ENCODE measurements around the gene DBNDD1. TPM values are rescaled to one million over a fixed set of nuclear protein-coding genes. Genes with fewer than 3 reads are reported as not detected.

DBNDD1 gene
- total and polyA plus RNA-seq, 4 donors, result 0.09 to 1.5 (median 0.82) TPM

DNA sequence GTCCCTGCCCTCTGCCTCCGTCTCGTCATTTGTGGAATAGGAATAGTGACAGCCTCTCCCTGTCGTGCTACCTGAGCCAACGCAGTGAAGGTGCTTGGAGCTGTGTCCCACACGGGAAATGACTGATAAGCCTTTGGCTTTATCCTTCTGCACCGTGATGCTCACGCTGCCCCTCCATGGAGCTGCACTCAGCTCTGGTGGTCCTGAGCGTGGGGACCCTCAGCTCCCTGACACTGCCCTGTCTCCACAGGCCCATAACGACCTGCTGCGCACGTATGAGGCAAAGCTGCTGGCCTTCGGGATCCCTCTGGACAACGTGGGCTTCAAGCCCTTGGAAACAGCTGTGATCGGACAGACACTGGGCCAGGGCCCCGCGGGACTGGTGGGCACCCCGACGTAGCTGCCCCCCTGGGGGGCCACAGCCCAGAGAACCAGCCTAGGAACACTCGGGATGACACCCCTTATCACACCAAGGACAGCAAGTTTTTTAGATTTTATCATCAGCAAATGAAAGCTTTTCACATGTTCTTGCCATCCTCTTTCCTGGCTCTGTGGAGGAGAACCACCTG lies 23.8 kb upstream of the DBNDD1 start:
- Histone ChIP-seq H3K27me3 (ENCODE audit: control insufficient read depth in 4 of 4, insufficient read depth in 4 of 4, low read length in 3 of 4) (no peaks in the 10 kb centered on the region), H3K36me3 (ENCODE audit: control insufficient read depth in 4 of 4, insufficient read depth in 3 of 4, low read depth in 1 of 4, low read length in 3 of 4) (peaks cover 0 to 46% (median 8%) of the 10 kb centered on the region in 4 donors), H3K9me3 (ENCODE audit: control insufficient read depth in 4 of 4, low read length in 3 of 4) (no peaks in the 10 kb centered on the region), H3K9ac (ENCODE audit: low read depth in 1 of 2, low read length in 2 of 2) (no peak overlapping the region), H3K27ac (ENCODE audit: low read depth in 1 of 2, low read length in 2 of 2) (no peak overlapping the region), H3K4me3 (ENCODE audit: low read depth in 1 of 3, low read length in 3 of 3) (no peak overlapping the region), H3K4me1 (ENCODE audit: control insufficient read depth in 4 of 4, insufficient read depth in 4 of 4, low read length in 3 of 4) (peaks cover 0 to 17% (median 8%) of the 10 kb centered on the region in 4 donors)
- TF ChIP-seq ZBTB33 (IDR thresholded peaks at IDR 0.05) (no peak), FOXA1 (IDR thresholded peaks at IDR 0.05) (no peak), FOXA2 (IDR thresholded peaks at IDR 0.05) (no peak), TAF1 (conservative IDR thresholded peaks at IDR 0.05) (no peak), EGR1 (IDR thresholded peaks at IDR 0.05; ENCODE audit: low read depth in 2 of 2) (no peak), HNF4A (conservative IDR thresholded peaks at IDR 0.05) (no peak), GABPA (IDR thresholded peaks at IDR 0.05 in 1 of 2, conservative IDR thresholded peaks at IDR 0.05 in 1 of 2) (no peak), SP1 (IDR thresholded peaks at IDR 0.05) (no peak), JUND (IDR thresholded peaks at IDR 0.05) (no peak), NR2F2 (IDR thresholded peaks at IDR 0.05) (no peak), HNF4G (IDR thresholded peaks at IDR 0.05) (no peak), RXRA (IDR thresholded peaks at IDR 0.05) (no peak)
- TF ChIP-seq, protein P1, sequence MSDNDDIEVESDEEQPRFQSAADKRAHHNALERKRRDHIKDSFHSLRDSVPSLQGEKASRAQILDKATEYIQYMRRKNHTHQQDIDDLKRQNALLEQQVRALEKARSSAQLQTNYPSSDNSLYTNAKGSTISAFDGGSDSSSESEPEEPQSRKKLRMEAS (IDR thresholded peaks at IDR 0.05), result no peak
- TF ChIP-seq, protein P2, sequence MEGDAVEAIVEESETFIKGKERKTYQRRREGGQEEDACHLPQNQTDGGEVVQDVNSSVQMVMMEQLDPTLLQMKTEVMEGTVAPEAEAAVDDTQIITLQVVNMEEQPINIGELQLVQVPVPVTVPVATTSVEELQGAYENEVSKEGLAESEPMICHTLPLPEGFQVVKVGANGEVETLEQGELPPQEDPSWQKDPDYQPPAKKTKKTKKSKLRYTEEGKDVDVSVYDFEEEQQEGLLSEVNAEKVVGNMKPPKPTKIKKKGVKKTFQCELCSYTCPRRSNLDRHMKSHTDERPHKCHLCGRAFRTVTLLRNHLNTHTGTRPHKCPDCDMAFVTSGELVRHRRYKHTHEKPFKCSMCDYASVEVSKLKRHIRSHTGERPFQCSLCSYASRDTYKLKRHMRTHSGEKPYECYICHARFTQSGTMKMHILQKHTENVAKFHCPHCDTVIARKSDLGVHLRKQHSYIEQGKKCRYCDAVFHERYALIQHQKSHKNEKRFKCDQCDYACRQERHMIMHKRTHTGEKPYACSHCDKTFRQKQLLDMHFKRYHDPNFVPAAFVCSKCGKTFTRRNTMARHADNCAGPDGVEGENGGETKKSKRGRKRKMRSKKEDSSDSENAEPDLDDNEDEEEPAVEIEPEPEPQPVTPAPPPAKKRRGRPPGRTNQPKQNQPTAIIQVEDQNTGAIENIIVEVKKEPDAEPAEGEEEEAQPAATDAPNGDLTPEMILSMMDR (IDR thresholded peaks at IDR 0.05; ENCODE audit: low read depth, low read length, missing input control), result no peak
- TF ChIP-seq, protein P3, sequence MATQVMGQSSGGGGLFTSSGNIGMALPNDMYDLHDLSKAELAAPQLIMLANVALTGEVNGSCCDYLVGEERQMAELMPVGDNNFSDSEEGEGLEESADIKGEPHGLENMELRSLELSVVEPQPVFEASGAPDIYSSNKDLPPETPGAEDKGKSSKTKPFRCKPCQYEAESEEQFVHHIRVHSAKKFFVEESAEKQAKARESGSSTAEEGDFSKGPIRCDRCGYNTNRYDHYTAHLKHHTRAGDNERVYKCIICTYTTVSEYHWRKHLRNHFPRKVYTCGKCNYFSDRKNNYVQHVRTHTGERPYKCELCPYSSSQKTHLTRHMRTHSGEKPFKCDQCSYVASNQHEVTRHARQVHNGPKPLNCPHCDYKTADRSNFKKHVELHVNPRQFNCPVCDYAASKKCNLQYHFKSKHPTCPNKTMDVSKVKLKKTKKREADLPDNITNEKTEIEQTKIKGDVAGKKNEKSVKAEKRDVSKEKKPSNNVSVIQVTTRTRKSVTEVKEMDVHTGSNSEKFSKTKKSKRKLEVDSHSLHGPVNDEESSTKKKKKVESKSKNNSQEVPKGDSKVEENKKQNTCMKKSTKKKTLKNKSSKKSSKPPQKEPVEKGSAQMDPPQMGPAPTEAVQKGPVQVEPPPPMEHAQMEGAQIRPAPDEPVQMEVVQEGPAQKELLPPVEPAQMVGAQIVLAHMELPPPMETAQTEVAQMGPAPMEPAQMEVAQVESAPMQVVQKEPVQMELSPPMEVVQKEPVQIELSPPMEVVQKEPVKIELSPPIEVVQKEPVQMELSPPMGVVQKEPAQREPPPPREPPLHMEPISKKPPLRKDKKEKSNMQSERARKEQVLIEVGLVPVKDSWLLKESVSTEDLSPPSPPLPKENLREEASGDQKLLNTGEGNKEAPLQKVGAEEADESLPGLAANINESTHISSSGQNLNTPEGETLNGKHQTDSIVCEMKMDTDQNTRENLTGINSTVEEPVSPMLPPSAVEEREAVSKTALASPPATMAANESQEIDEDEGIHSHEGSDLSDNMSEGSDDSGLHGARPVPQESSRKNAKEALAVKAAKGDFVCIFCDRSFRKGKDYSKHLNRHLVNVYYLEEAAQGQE (IDR thresholded peaks at IDR 0.05), result no peak
- no peak for DNase-seq (ENCODE audit: low spot score)
- WGBS, result 89% methylated on average over 19 of the region's 19 CpGs

GRCh38 chr16:90041896-90042473 lies 22.7 kb upstream of the DBNDD1 start:
- DNase-seq (ENCODE audit: low spot score), result no peak
- Histone ChIP-seq H3K36me3 (ENCODE audit: control insufficient read depth in 4 of 4, insufficient read depth in 3 of 4, low read depth in 1 of 4, low read length in 3 of 4) (peaks cover 0 to 56% (median 16%) of the 10 kb centered on the region in 4 donors), H3K27ac (ENCODE audit: low read depth in 1 of 2, low read length in 2 of 2) (no peak overlapping the region), H3K4me3 (ENCODE audit: low read depth in 1 of 3, low read length in 3 of 3) (no peak overlapping the region), H3K4me1 (ENCODE audit: control insufficient read depth in 4 of 4, insufficient read depth in 4 of 4, low read length in 3 of 4) (peaks cover 0 to 12% (median 5%) of the 10 kb centered on the region in 4 donors), H3K27me3 (ENCODE audit: control insufficient read depth in 4 of 4, insufficient read depth in 4 of 4, low read length in 3 of 4) (no peaks in the 10 kb centered on the region), H3K9me3 (ENCODE audit: control insufficient read depth in 4 of 4, low read length in 3 of 4) (no peaks in the 10 kb centered on the region), H3K9ac (ENCODE audit: low read depth in 1 of 2, low read length in 2 of 2) (no peak overlapping the region)
- WGBS, result 89% methylated on average over 16 of the region's 16 CpGs
- TF ChIP-seq, protein P3 (IDR thresholded peaks at IDR 0.05), result no peak
- TF ChIP-seq GABPA (IDR thresholded peaks at IDR 0.05 in 1 of 2, conservative IDR thresholded peaks at IDR 0.05 in 1 of 2) (no peak), RAD21 (IDR thresholded peaks at IDR 0.05) (no peak), HNF4A (conservative IDR thresholded peaks at IDR 0.05) (no peak), FOXA1 (IDR thresholded peaks at IDR 0.05) (no peak), HNF4G (IDR thresholded peaks at IDR 0.05) (no peak), FOXA2 (IDR thresholded peaks at IDR 0.05) (no peak), TAF1 (conservative IDR thresholded peaks at IDR 0.05) (no peak), NR2F2 (IDR thresholded peaks at IDR 0.05) (no peak)
- TF ChIP-seq, protein P1 (IDR thresholded peaks at IDR 0.05), result no peak
- TF ChIP-seq, protein P2 (IDR thresholded peaks at IDR 0.05; ENCODE audit: low read depth, low read length, missing input control), result no peak
